Measurements from ENCODE around the gene PIMREG.

PIMREG gene

GRCh38 chr17:6450926-6451832, 6.9 kb downstream of the PIMREG start:
- no peak overlapping the region for H3K4me3 ChIP-seq (ENCODE audit: low read depth, low read length)
- no peak for TF ChIP-seq CTCF (IDR thresholded peaks at IDR 0.05; ENCODE audit: low read depth, low read length)

GRCh38 chr17:6452471-6453266, 8.4 kb downstream of the PIMREG start:
- TF ChIP-seq CTCF (IDR thresholded peaks at IDR 0.05; ENCODE audit: low read depth, low read length), result no peak

GRCh38 chr17:6453279-6454024, 9.2 kb downstream of the PIMREG start:
- no peak overlapping the region for H3K4me3 ChIP-seq (ENCODE audit: low read depth, low read length)
- TF ChIP-seq CTCF (IDR thresholded peaks at IDR 0.05; ENCODE audit: low read depth, low read length), result no peak

More at GRCh38 chr17:6452471-6453266, 8.4 kb downstream of the PIMREG start:
- no peak overlapping the region for H3K4me3 ChIP-seq (ENCODE audit: low read depth, low read length)

DNA sequence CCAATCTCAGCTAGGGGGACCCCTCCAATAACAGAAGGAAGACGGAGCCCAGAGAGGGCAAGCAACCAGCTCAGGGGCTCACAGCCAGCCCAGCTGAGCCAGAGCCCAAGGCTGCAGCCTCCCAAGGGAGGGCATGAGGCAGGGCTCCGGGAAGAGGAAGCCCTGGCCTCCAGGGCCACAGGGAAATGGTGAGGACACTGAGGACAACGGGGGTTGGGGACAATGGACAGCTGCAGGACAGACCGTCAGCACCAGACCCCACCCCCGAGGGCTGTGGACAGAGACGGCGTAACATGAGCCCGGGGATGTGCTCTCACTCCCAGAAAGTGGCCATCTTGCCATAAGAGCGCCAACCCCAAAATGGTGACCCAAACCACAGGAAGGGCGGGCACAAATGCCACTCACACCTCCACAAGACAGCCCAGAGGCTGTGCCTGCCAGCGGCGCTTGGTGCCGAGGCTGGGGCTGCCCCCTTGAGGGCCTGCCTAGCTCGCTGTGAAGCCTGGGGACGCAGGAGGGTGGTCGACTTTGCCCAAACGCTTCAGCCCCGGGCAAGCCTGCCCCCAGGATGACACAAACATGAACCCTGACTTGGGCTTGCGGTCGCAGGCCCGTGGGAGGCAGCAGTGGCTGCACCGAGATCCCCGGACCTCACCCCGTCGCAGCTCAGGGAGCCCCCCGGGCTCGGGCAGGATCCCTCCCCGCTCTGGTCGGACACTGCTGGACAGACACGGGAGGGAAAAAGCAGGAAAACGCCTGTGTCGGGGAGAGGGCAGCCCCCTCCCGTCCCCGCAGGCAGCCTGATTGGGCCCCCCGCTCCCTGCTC, 10.5 kb downstream of the PIMREG start:
- no peak overlapping the region for H3K4me3 ChIP-seq (ENCODE audit: low read depth, low read length)

DNA sequence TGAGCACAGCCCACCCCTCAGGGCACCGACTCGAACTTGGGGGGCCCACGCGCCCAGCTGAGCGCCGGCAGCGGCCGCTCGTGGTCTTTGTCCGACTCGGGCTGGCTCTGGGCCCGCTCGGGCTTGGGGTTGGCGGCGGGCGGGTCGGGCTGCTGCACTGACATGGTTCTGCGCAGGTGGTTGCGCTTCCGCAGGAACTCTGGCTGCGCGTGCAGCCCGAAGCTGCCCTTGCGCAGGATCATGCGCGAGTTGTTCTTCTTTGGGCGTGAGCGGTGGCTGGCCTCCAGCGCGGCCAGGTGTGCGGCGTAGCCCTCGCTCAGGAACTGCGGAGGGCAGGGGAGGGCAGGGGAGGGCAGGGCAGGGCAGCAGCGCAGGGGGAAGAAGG, 11.1 kb downstream of the PIMREG start:
- TF ChIP-seq CTCF (IDR thresholded peaks at IDR 0.05; ENCODE audit: low read depth, low read length), result no peak
- H3K4me3 ChIP-seq (ENCODE audit: low read depth, low read length), result no peak overlapping the region

More for the DNA sequence above, 10.5 kb downstream of the PIMREG start:
- TF ChIP-seq CTCF (IDR thresholded peaks at IDR 0.05; ENCODE audit: low read depth, low read length), result no peak

DNA sequence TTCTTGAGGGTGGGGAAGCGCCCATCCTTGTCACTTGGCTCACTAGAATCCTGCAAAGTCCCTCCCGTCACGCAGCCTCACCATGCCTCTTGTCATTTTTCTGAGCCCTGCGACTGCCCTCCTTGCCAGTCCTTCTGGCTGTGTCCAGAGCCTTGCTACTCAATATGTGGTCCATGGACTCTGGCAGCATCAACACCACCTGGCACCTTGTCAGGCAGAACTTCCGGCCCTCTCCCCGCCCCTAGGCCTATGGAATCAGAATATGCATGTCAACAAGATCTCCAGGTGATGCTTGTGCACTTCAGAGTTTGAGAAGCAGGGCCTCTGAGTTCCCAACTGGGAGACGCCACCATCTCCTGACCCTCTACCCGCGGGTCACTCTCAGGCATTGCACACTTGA, 12.1 kb downstream of the PIMREG start:
- no peak for TF ChIP-seq CTCF (IDR thresholded peaks at IDR 0.05; ENCODE audit: low read depth, low read length)
- H3K4me3 ChIP-seq (ENCODE audit: low read depth, low read length), result no peak overlapping the region

Measured in WI38 (cell line).